ENCODE measurements around the gene INTS1.

INTS1 gene

DNA sequence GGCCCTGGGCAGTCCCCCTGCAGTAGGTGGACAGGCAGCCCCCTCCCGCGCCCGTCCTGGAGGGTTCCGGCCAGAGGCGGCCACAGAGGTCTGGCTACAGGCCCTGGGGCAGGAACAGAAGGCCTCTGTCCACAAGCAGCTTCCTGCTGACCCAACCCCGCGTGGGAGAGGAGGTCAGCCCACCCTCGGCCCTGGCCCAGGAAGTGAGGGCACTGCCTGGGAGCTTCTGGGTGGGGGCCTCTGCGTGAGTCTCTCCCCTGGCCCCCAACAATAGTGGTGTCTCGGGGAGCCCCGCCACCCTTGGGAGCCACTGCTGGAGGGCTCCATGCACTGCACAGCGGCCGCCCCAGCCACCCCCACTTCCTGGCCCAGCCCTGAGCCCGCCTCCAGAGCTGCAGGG is 49.6 kb downstream of the INTS1 start:
- no peak overlapping the region for H3K4me3 ChIP-seq (ENCODE audit: control insufficient read depth, low read depth, low read length)
- DNase-seq (ENCODE audit: low read depth), result no peak
- TF ChIP-seq, protein P1, sequence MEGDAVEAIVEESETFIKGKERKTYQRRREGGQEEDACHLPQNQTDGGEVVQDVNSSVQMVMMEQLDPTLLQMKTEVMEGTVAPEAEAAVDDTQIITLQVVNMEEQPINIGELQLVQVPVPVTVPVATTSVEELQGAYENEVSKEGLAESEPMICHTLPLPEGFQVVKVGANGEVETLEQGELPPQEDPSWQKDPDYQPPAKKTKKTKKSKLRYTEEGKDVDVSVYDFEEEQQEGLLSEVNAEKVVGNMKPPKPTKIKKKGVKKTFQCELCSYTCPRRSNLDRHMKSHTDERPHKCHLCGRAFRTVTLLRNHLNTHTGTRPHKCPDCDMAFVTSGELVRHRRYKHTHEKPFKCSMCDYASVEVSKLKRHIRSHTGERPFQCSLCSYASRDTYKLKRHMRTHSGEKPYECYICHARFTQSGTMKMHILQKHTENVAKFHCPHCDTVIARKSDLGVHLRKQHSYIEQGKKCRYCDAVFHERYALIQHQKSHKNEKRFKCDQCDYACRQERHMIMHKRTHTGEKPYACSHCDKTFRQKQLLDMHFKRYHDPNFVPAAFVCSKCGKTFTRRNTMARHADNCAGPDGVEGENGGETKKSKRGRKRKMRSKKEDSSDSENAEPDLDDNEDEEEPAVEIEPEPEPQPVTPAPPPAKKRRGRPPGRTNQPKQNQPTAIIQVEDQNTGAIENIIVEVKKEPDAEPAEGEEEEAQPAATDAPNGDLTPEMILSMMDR (IDR thresholded peaks at IDR 0.05; ENCODE audit: control insufficient read depth, insufficient read depth, low read depth, low read length, missing control alignments), result no peak

DNA sequence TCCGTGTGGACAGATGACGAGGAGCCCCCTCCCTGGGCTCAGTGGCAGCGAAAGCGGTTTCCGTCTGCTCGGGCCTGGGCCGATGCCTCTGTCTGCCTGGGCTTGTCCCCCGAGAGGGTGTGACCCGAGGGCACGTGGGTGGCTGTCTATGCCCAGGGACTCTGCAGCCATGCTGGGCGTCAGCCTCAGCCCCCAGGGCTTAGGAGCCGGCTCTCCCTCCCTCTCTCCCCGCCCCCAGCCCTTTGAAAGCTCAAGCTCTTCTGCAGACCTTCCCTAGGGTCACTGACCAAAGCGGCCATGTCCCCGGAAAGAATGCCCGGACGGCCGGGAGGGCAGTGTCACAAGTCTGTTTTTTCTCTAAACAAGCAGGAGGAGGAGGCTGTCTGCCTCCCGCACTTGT is 52.0 kb downstream of the INTS1 start:
- TF ChIP-seq, protein P1 (IDR thresholded peaks at IDR 0.05; ENCODE audit: control insufficient read depth, insufficient read depth, low read depth, low read length, missing control alignments), result no peak
- no peak overlapping the region for H3K4me3 ChIP-seq (ENCODE audit: control insufficient read depth, low read depth, low read length)
- DNase-seq (ENCODE audit: low read depth), result no peak

DNA sequence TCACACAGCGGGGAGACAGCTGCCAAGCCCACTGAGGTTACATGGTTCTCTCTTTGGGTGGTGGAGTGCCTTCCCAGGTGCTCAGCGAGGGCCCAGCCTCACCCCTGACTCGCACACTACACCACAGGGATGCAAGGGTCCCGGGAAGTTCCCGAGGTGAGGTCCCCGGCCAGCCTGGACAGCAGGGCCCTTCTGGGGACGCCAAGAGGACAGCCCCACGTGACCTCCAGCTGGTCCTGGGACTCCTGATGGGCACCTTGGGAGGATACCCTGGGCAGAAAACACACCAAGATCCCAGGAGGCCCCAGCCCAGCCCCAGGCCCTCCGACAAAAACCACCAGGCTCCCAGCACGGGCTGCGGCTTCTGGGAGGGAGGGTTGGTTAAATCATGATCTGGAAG is 53.2 kb downstream of the INTS1 start:
- TF ChIP-seq, protein P1 (IDR thresholded peaks at IDR 0.05; ENCODE audit: control insufficient read depth, insufficient read depth, low read depth, low read length, missing control alignments), result no peak
- no peak for DNase-seq (ENCODE audit: low read depth)
- H3K4me3 ChIP-seq (ENCODE audit: control insufficient read depth, low read depth, low read length), result no peak overlapping the region

DNA sequence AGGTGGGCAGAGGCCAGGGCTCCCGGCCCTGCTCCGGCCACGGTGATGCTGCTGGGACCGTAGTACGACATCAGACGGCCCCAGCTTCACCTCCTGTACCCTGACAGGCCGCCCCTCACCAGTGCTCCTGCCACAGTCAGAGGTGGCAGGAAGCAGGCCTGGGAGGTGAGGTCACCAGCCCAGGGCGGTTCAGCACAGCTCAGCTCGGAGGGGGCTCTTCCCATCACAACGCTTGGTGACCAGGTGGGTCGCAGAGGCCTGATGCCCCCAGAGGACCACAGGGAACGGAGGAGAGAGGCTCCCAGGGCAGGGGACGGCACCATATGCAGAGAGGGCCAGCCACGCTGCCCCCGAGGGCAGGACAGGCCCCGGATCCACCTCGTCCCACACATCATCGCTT is 53.8 kb downstream of the INTS1 start:
- no peak for DNase-seq (ENCODE audit: low read depth)
- H3K4me3 ChIP-seq (ENCODE audit: control insufficient read depth, low read depth, low read length), result no peak overlapping the region
- TF ChIP-seq, protein P1 (IDR thresholded peaks at IDR 0.05; ENCODE audit: control insufficient read depth, insufficient read depth, low read depth, low read length, missing control alignments), result no peak

DNA sequence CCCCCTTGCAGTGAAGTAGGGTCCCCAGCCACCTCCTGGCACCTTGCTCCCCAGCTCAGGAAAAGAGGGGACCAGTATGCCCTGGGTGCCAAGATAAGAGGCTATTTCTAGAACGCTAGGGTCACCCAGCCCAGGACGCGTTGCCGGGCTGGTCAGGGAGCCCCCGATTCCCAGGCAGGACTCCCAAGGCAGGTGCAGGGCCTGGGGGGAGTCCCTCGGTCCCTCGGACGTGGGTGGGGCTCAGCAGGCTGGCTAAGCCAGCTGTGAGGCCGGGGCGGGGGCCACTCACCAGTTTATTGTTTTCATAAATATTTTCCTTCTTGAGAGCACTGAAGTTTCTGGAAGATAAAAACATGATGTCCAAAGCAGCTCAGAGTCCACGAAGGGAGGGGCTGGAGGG is 54.2 kb downstream of the INTS1 start:
- H3K4me3 ChIP-seq (ENCODE audit: control insufficient read depth, low read depth, low read length), result no peak overlapping the region
- TF ChIP-seq, protein P1 (IDR thresholded peaks at IDR 0.05; ENCODE audit: control insufficient read depth, insufficient read depth, low read depth, low read length, missing control alignments), result no peak
- DNase-seq (ENCODE audit: low read depth), result no peak

DNA sequence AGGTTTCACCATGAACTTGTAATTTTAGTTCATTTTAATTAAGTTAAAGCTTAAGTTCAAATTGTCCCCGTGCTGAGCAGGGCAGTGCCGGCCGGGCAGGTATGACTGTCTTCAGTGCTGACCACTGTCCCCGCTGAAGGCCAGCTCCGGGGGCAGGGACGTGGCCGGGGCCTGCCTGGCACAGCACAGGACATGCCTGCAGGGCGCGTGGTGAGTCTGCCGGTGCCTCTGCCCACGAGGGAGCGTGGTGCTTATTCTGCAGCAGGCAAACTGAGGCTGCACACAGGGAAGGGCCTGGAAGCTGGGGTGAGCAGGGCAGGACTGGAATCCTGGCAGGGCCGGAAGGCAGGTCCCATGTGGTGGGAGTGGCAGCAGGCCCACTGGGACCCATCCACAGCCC is 54.7 kb downstream of the INTS1 start:
- DNase-seq (ENCODE audit: low read depth), result no peak
- TF ChIP-seq, protein P1 (IDR thresholded peaks at IDR 0.05; ENCODE audit: control insufficient read depth, insufficient read depth, low read depth, low read length, missing control alignments), result no peak
- H3K4me3 ChIP-seq (ENCODE audit: control insufficient read depth, low read depth, low read length), result no peak overlapping the region

DNA sequence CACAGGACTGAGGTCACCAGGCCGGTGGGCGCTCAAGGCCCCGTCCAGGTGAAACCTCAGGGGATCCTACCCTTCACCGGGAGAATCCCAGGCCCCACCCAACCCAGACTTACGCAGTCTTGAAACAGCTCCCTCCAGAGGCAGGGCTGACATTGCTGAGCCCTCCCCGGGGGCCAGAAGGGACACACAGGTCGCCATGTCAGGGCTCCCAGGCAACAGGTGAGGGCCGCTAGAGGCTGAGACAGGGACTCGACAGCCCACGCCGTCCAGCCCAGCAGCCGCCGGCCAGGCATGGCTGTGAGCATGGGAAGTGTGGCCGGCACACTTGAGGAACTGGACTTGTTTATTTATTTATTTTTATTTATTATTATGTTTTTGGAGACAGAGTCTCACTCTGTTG is 55.2 kb downstream of the INTS1 start:
- TF ChIP-seq, protein P1 (IDR thresholded peaks at IDR 0.05; ENCODE audit: control insufficient read depth, insufficient read depth, low read depth, low read length, missing control alignments), result no peak
- DNase-seq (ENCODE audit: low read depth), result no peak
- H3K4me3 ChIP-seq (ENCODE audit: control insufficient read depth, low read depth, low read length), result no peak overlapping the region
